Measurements from ENCODE around the gene EXOC6B.
"Not testable (repeated sequence)": the region's sequence is repeated elsewhere in the genome, so short reads cannot be mapped to it uniquely, and the experiment has no call there.

Gene EXOC6B

GRCh38 chr2:72555363-72555762 is 270.5 kb downstream of the EXOC6B start:
- H3K27me3 Mint-ChIP-seq, H3K4me3 Mint-ChIP-seq, H3K9me3 Mint-ChIP-seq, H3K27ac Mint-ChIP-seq, H3K4me1 Mint-ChIP-seq: not testable (repeated sequence)
- peaks cover 23% of the 10 kb centered on the region for H3K36me3 Mint-ChIP-seq

- H3K4me3 Mint-ChIP-seq, H3K27ac Mint-ChIP-seq, H3K27me3 Mint-ChIP-seq, H3K9me3 Mint-ChIP-seq, H3K4me1 Mint-ChIP-seq: not testable (repeated sequence)
- peaks cover 23% of the 10 kb centered on the region for H3K36me3 Mint-ChIP-seq
These were observed 270.9 kb downstream of the EXOC6B start for GRCh38 chr2:72554910-72555309.

- Mint-ChIP-seq H3K4me1 (no peaks in the 10 kb centered on the region), H3K36me3 (peaks cover 21% of the 10 kb centered on the region), H3K27me3 (no peaks in the 10 kb centered on the region), H3K27ac (no peak overlapping the region), H3K4me3 (no peak overlapping the region), H3K9me3 (peaks cover 9% of the 10 kb centered on the region)
These were observed 271.5 kb downstream of the EXOC6B start for GRCh38 chr2:72554381-72554780.

- no peaks in the 10 kb centered on the region for H3K4me1 Mint-ChIP-seq
- no peak overlapping the region for H3K27ac Mint-ChIP-seq
- peaks cover 2% of the 10 kb centered on the region for H3K36me3 Mint-ChIP-seq
- H3K4me3 Mint-ChIP-seq = no peak overlapping the region
- no peaks in the 10 kb centered on the region for H3K9me3 Mint-ChIP-seq
- H3K27me3 Mint-ChIP-seq = no peaks in the 10 kb centered on the region
These were observed 277.6 kb downstream of the EXOC6B start for GRCh38 chr2:72548081-72548764.

- no peak overlapping the region for H3K27ac Mint-ChIP-seq
- peaks cover 9% of the 10 kb centered on the region for H3K36me3 Mint-ChIP-seq
- H3K9me3 Mint-ChIP-seq = no peaks in the 10 kb centered on the region
- no peaks in the 10 kb centered on the region for H3K27me3 Mint-ChIP-seq
- H3K4me3 Mint-ChIP-seq = no peak overlapping the region
- H3K4me1 Mint-ChIP-seq = no peaks in the 10 kb centered on the region
These were observed 280.0 kb downstream of the EXOC6B start for GRCh38 chr2:72545790-72546189.

GRCh38 chr2:72544554-72544953 is 281.3 kb downstream of the EXOC6B start:
- H3K27ac Mint-ChIP-seq = no peak overlapping the region
- H3K4me1 Mint-ChIP-seq = no peaks in the 10 kb centered on the region
- H3K4me3 Mint-ChIP-seq = no peak overlapping the region
- peaks cover 11% of the 10 kb centered on the region for H3K36me3 Mint-ChIP-seq
- no peaks in the 10 kb centered on the region for H3K27me3 Mint-ChIP-seq
- H3K9me3 Mint-ChIP-seq = no peaks in the 10 kb centered on the region

- H3K4me1 Mint-ChIP-seq = no peaks in the 10 kb centered on the region
- H3K9me3 Mint-ChIP-seq = no peaks in the 10 kb centered on the region
These were observed 282.2 kb downstream of the EXOC6B start for GRCh38 chr2:72543497-72544216.

GRCh38 chr2:72539071-72539552 is 286.7 kb downstream of the EXOC6B start:
- H3K4me1 Mint-ChIP-seq = no peaks in the 10 kb centered on the region
- H3K27me3 Mint-ChIP-seq = no peaks in the 10 kb centered on the region
- peaks cover 12% of the 10 kb centered on the region for H3K36me3 Mint-ChIP-seq
- H3K27ac Mint-ChIP-seq = no peak overlapping the region
- H3K4me3 Mint-ChIP-seq = no peak overlapping the region
- H3K9me3 Mint-ChIP-seq = no peaks in the 10 kb centered on the region

More at GRCh38 chr2:72543497-72544216, 282.2 kb downstream of the EXOC6B start:
- no peak overlapping the region for H3K27ac Mint-ChIP-seq
- H3K36me3 Mint-ChIP-seq = peaks cover 11% of the 10 kb centered on the region
- H3K27me3 Mint-ChIP-seq = no peaks in the 10 kb centered on the region
- H3K4me3 Mint-ChIP-seq = no peak overlapping the region

- no peaks in the 10 kb centered on the region for H3K27me3 Mint-ChIP-seq
- no peaks in the 10 kb centered on the region for H3K9me3 Mint-ChIP-seq
- H3K27ac Mint-ChIP-seq = no peak overlapping the region
These were observed 287.3 kb downstream of the EXOC6B start for GRCh38 chr2:72538486-72538885.

GRCh38 chr2:72535586-72535985 is 290.2 kb downstream of the EXOC6B start:
- H3K4me3 Mint-ChIP-seq, H3K4me1 Mint-ChIP-seq, H3K36me3 Mint-ChIP-seq, H3K27me3 Mint-ChIP-seq, H3K27ac Mint-ChIP-seq, H3K9me3 Mint-ChIP-seq: not testable (repeated sequence)

More at GRCh38 chr2:72538486-72538885, 287.3 kb downstream of the EXOC6B start:
- H3K36me3 Mint-ChIP-seq = peaks cover 16% of the 10 kb centered on the region
- no peaks in the 10 kb centered on the region for H3K4me1 Mint-ChIP-seq
- no peak overlapping the region for H3K4me3 Mint-ChIP-seq

GRCh38 chr2:72533765-72534164 is 292.1 kb downstream of the EXOC6B start:
- H3K36me3 Mint-ChIP-seq = peaks cover 5% of the 10 kb centered on the region
- H3K4me3 Mint-ChIP-seq = no peak overlapping the region
- no peaks in the 10 kb centered on the region for H3K9me3 Mint-ChIP-seq
- no peaks in the 10 kb centered on the region for H3K27me3 Mint-ChIP-seq
- no peak overlapping the region for H3K27ac Mint-ChIP-seq
- no peaks in the 10 kb centered on the region for H3K4me1 Mint-ChIP-seq

- Mint-ChIP-seq H3K9me3 (peaks cover 4% of the 10 kb centered on the region), H3K27ac (no peak overlapping the region), H3K27me3 (no peaks in the 10 kb centered on the region), H3K36me3 (peaks cover 3% of the 10 kb centered on the region), H3K4me1 (no peaks in the 10 kb centered on the region), H3K4me3 (no peak overlapping the region)
These were observed 298.4 kb downstream of the EXOC6B start for GRCh38 chr2:72527424-72527823.

- no peak overlapping the region for H3K4me3 Mint-ChIP-seq
- H3K4me1 Mint-ChIP-seq = no peaks in the 10 kb centered on the region
- peaks cover 3% of the 10 kb centered on the region for H3K36me3 Mint-ChIP-seq
These were observed 299.2 kb downstream of the EXOC6B start for GRCh38 chr2:72526623-72527022.

GRCh38 chr2:72524071-72524470 is 301.8 kb downstream of the EXOC6B start:
- no peak overlapping the region for H3K27ac Mint-ChIP-seq
- no peaks in the 10 kb centered on the region for H3K4me1 Mint-ChIP-seq
- no peak overlapping the region for H3K4me3 Mint-ChIP-seq
- no peaks in the 10 kb centered on the region for H3K27me3 Mint-ChIP-seq
- peaks cover 4% of the 10 kb centered on the region for H3K9me3 Mint-ChIP-seq
- peaks cover 3% of the 10 kb centered on the region for H3K36me3 Mint-ChIP-seq

More at GRCh38 chr2:72526623-72527022, 299.2 kb downstream of the EXOC6B start:
- Mint-ChIP-seq H3K27ac (no peak overlapping the region), H3K9me3 (peaks cover 4% of the 10 kb centered on the region), H3K27me3 (no peaks in the 10 kb centered on the region)

- no peaks in the 10 kb centered on the region for H3K9me3 Mint-ChIP-seq
- no peak overlapping the region for H3K27ac Mint-ChIP-seq
- no peaks in the 10 kb centered on the region for H3K27me3 Mint-ChIP-seq
- peaks cover 7% of the 10 kb centered on the region for H3K36me3 Mint-ChIP-seq
- no peak overlapping the region for H3K4me3 Mint-ChIP-seq
- no peaks in the 10 kb centered on the region for H3K4me1 Mint-ChIP-seq
These were observed 310.1 kb downstream of the EXOC6B start for GRCh38 chr2:72515696-72516095.

- Mint-ChIP-seq H3K36me3 (peaks cover 9% of the 10 kb centered on the region), H3K9me3 (no peaks in the 10 kb centered on the region), H3K4me1 (no peaks in the 10 kb centered on the region), H3K27ac (no peak overlapping the region), H3K27me3 (no peaks in the 10 kb centered on the region), H3K4me3 (no peak overlapping the region)
These were observed 312.8 kb downstream of the EXOC6B start for GRCh38 chr2:72513011-72513410.
